RWPE1 (cell line): ENCODE measurements around the gene HOXA10.

Source experiments
- CTCF ChIA-PET: fragments of 350-600 bp; sonication (Branson Sonifier 250); formaldehyde crosslinking; extraction: SDS; loops from one replicate; lab custom pipeline; 2021; lab: Yijun Ruan, JAX
- POLR2A ChIA-PET: fragments of 400-600 bp; formaldehyde crosslinking; extraction: SDS; loops from one replicate; lab custom pipeline; 2020; ENCODE audit warnings: antibody characterized with exemption; ENCODE audit not compliant: low non-redundant PET; lab: Yijun Ruan, JAX
- DNase-seq: peaks from one replicate; pipeline ENCODE4 v3.0.0; 2012; ENCODE audit warnings: low spot score
- H3K27ac ChIP-seq: fragments of 450-650 bp; 2 replicates; pipeline ENCODE4 v1.5.1; 2017
- CTCF ChIP-seq: fragments of 450-650 bp; conservative IDR thresholded peaks from 2 replicates; pipeline ENCODE4 v1.5.1; 2017; ENCODE audit warnings: low read depth, mild to moderate bottlenecking

The HOXA10 gene

GRCh38 chr7:27164045-27164366 is 10.1 kb downstream of the HOXA10 start:
- ChIA-PET POLR2A (no interaction called here), CTCF (interaction anchor here (0.8 to 1.2 kb wide), 2 partner anchors 10 to 16 kb away, joined by 3 to 6 read pairs; partner anchors contain the start of gene HOXA10)
- H3K27ac ChIP-seq, result peak overlapping the region; percentile 96
- TF ChIP-seq CTCF, result no peak
- DNase-seq, result no peak

- no peak for TF ChIP-seq CTCF
- H3K27ac ChIP-seq, result peak overlapping the region; percentile 96
- ChIA-PET POLR2A (no interaction called here), CTCF (interaction anchor here (0.7 to 1.3 kb wide), 4 partner anchors 8 to 614 kb away, joined by 3 to 6 read pairs (median 6); partner anchors contain the start of gene HOXA10)
- DNase-seq, result no peak
Measured at GRCh38 chr7:27163288-27164044, 10.7 kb downstream of the HOXA10 start.

GRCh38 chr7:27162561-27163287 is 11.4 kb downstream of the HOXA10 start:
- POLR2A ChIA-PET, result interaction anchor here (0.8 kb wide), 1 partner anchor 14 kb away, joined by 4 read pairs; no protein-coding TSS in a partner anchor
- no peak for TF ChIP-seq CTCF
- CTCF ChIA-PET, result interaction anchor here (0.7 to 2.5 kb wide), 7 partner anchors 9 to 794 kb away, joined by 3 to 45 read pairs (median 6); partner anchors contain the start of genes HOXA3 and HOXA5
- peak overlapping the region; percentile 96 for H3K27ac ChIP-seq
- no peak for DNase-seq

GRCh38 chr7:27161721-27162560 is 12.2 kb downstream of the HOXA10 start:
- CTCF ChIA-PET, result interaction anchor here (0.7 to 2.5 kb wide), 9 partner anchors 11 to 963 kb away, joined by 3 to 45 read pairs (median 5); partner anchors contain the start of genes HOXA11, HOXA3 and HOXA5
- POLR2A ChIA-PET, result interaction anchor here (0.8 kb wide), 1 partner anchor 13 kb away, joined by 4 read pairs; no protein-coding TSS in a partner anchor

GRCh38 chr7:27161214-27161720 is 12.9 kb downstream of the HOXA10 start:
- ChIA-PET POLR2A (interaction anchor here (0.6 to 0.7 kb wide), 3 partner anchors 28 to 47 kb away, joined by 3 read pairs; no protein-coding TSS in a partner anchor), CTCF (interaction anchor here (0.9 to 2.5 kb wide), 17 partner anchors 10 to 963 kb away, joined by 3 to 45 read pairs (median 5); partner anchors contain the start of genes HOXA10, HOXA11, HOXA3 and HOXA5)
- peak overlapping the region; percentile 94 for H3K27ac ChIP-seq
- DNase-seq, result no peak
- peak; percentile 53 for TF ChIP-seq CTCF

More at GRCh38 chr7:27161721-27162560, 12.2 kb downstream of the HOXA10 start:
- peak overlapping the region; percentile 94 for H3K27ac ChIP-seq
- no peak for TF ChIP-seq CTCF
- no peak for DNase-seq
